ENCODE results near the gene MX1. TPM values are rescaled to one million over a fixed set of nuclear protein-coding genes. Genes with fewer than 3 reads are reported as not detected.

MX1 gene
- total RNA-seq: 10 to 100 TPM; 41.0 to 58.1 TPM
- 10 to 100 TPM; 16.9 to 24.9 TPM for polyA plus RNA-seq
- long read RNA-seq, donor 1, transcript MX1-202 (17 exons, 2,850 nt): major isoform, 42 of 115 reads
- long read RNA-seq, donor 1, partial matches to known transcripts: 29 of 115 reads
- long read RNA-seq, donor 1, other reads (novel, unspliced or antisense): 43 of 115 reads
- long read RNA-seq, donor 2, transcript MX1-202 (17 exons, 2,850 nt): major isoform, 8 of 27 reads
- long read RNA-seq, donor 2, partial matches to known transcripts: 9 of 27 reads
- long read RNA-seq, donor 2, other reads (novel, unspliced or antisense): 10 of 27 reads

- no peaks in the 10 kb centered on the region for H3K4me1 ChIP-seq (ENCODE audit: control insufficient read depth in 1 of 2, insufficient read depth in 2 of 2, low read length in 2 of 2)
- ATAC-seq (ENCODE audit: low FRiP score) (peak; percentile 93), DNase-seq (peak; percentile 83 to 95)
- WGBS, 2 donors: 2% methylated on average over 62 to 65 of the region's 65 CpGs
- intact Hi-C loops (cut with DNase I): loop anchor here in 1 of 2 donors (10.0 kb wide), 1 partner anchor 301 kb away; no protein-coding TSS in a partner anchor
- H3K9me3 ChIP-seq (ENCODE audit: control insufficient read depth, low read length): no peaks in the 10 kb centered on the region
- H3K4me3 ChIP-seq (ENCODE audit: low read length in 2 of 2): peak within 1 kb of the TSS; percentile 46 to 60
- no peaks in the 10 kb centered on the region for H3K27me3 ChIP-seq (ENCODE audit: control insufficient read depth in 1 of 2, insufficient read depth in 2 of 2, low read length in 1 of 2)
- H3K36me3 ChIP-seq (ENCODE audit: control insufficient read depth in 1 of 2, insufficient read depth in 2 of 2, low read length in 1 of 2): no peaks in the 10 kb centered on the region
- no peak within 1 kb of the TSS for H3K27ac ChIP-seq (ENCODE audit: low read depth in 1 of 2, low read length in 2 of 2)
These were observed at the start of gene MX1 for GRCh38 chr21:41425954-41426675. Gene MX1, plus strand, starts transcription at chr21:41426239. Its CDS starts 5,832 bp downstream, at chr21:41432071.

- no peaks in the 10 kb centered on the region for H3K9me3 ChIP-seq (ENCODE audit: control insufficient read depth, low read length)
- no peak overlapping the region for H3K4me3 ChIP-seq (ENCODE audit: low read length in 2 of 2)
- no peak overlapping the region for H3K27ac ChIP-seq (ENCODE audit: low read depth in 1 of 2, low read length in 2 of 2)
- no peaks in the 10 kb centered on the region for H3K27me3 ChIP-seq (ENCODE audit: control insufficient read depth in 1 of 2, insufficient read depth in 2 of 2, low read length in 1 of 2)
- ATAC-seq (ENCODE audit: low FRiP score) (no peak), DNase-seq (peak in 1 of 2 donors; percentile 73)
- no peaks in the 10 kb centered on the region for H3K36me3 ChIP-seq (ENCODE audit: control insufficient read depth in 1 of 2, insufficient read depth in 2 of 2, low read length in 1 of 2)
- intact Hi-C loops (cut with DNase I): no loop called here
- WGBS, 2 donors: 89 to 92% methylated on average over 16 of the region's 16 CpGs
- H3K4me1 ChIP-seq (ENCODE audit: control insufficient read depth in 1 of 2, insufficient read depth in 2 of 2, low read length in 2 of 2): no peaks in the 10 kb centered on the region
These were observed 48.3 kb upstream of the MX1 start for GRCh38 chr21:41377715-41378114.

GRCh38 chr21:41378849-41379248 is 47.2 kb upstream of the MX1 start:
- Histone ChIP-seq H3K4me3 (ENCODE audit: low read length in 2 of 2) (no peak overlapping the region), H3K4me1 (ENCODE audit: control insufficient read depth in 1 of 2, insufficient read depth in 2 of 2, low read length in 2 of 2) (no peaks in the 10 kb centered on the region), H3K9me3 (ENCODE audit: control insufficient read depth, low read length) (no peaks in the 10 kb centered on the region), H3K36me3 (ENCODE audit: control insufficient read depth in 1 of 2, insufficient read depth in 2 of 2, low read length in 1 of 2) (no peaks in the 10 kb centered on the region), H3K27ac (ENCODE audit: low read depth in 1 of 2, low read length in 2 of 2) (no peak overlapping the region), H3K27me3 (ENCODE audit: control insufficient read depth in 1 of 2, insufficient read depth in 2 of 2, low read length in 1 of 2) (no peaks in the 10 kb centered on the region)
- peak in 1 of 2 donors; percentile 55 for DNase-seq
- WGBS, 2 donors: 81 to 88% methylated on average over 8 of the region's 8 CpGs
- ATAC-seq (ENCODE audit: low FRiP score): peak; percentile 6
- intact Hi-C loops (cut with DNase I): no loop called here

- no peaks in the 10 kb centered on the region for H3K4me1 ChIP-seq (ENCODE audit: control insufficient read depth in 1 of 2, insufficient read depth in 2 of 2, low read length in 2 of 2)
- no peak overlapping the region for H3K27ac ChIP-seq (ENCODE audit: low read depth in 1 of 2, low read length in 2 of 2)
- intact Hi-C loops (cut with DNase I): no loop called here
- no peaks in the 10 kb centered on the region for H3K36me3 ChIP-seq (ENCODE audit: control insufficient read depth in 1 of 2, insufficient read depth in 2 of 2, low read length in 1 of 2)
- no peak overlapping the region for H3K4me3 ChIP-seq (ENCODE audit: low read length in 2 of 2)
- 89 to 94% methylated on average over 9 to 12 of the region's 12 CpGs for WGBS, 2 donors
- DNase-seq (no peak), ATAC-seq (ENCODE audit: low FRiP score) (no peak)
- H3K9me3 ChIP-seq (ENCODE audit: control insufficient read depth, low read length): no peaks in the 10 kb centered on the region
- H3K27me3 ChIP-seq (ENCODE audit: control insufficient read depth in 1 of 2, insufficient read depth in 2 of 2, low read length in 1 of 2): no peaks in the 10 kb centered on the region
These were observed 46.1 kb upstream of the MX1 start for GRCh38 chr21:41379901-41380300.

- H3K27ac ChIP-seq (ENCODE audit: low read depth in 1 of 2, low read length in 2 of 2): no peak overlapping the region
- intact Hi-C loops (cut with DNase I): no loop called here
- H3K4me3 ChIP-seq (ENCODE audit: low read length in 2 of 2): no peak overlapping the region
- DNase-seq: no peak
- no peaks in the 10 kb centered on the region for H3K27me3 ChIP-seq (ENCODE audit: control insufficient read depth in 1 of 2, insufficient read depth in 2 of 2, low read length in 1 of 2)
- no peaks in the 10 kb centered on the region for H3K9me3 ChIP-seq (ENCODE audit: control insufficient read depth, low read length)
- no peaks in the 10 kb centered on the region for H3K4me1 ChIP-seq (ENCODE audit: control insufficient read depth in 1 of 2, insufficient read depth in 2 of 2, low read length in 2 of 2)
- no peaks in the 10 kb centered on the region for H3K36me3 ChIP-seq (ENCODE audit: control insufficient read depth in 1 of 2, insufficient read depth in 2 of 2, low read length in 1 of 2)
- ATAC-seq (ENCODE audit: low FRiP score): no peak
These were observed 44.3 kb upstream of the MX1 start for GRCh38 chr21:41381731-41382130.

- no peaks in the 10 kb centered on the region for H3K9me3 ChIP-seq (ENCODE audit: control insufficient read depth, low read length)
- no peak overlapping the region for H3K4me3 ChIP-seq (ENCODE audit: low read length in 2 of 2)
- DNase-seq: no peak
- no peaks in the 10 kb centered on the region for H3K4me1 ChIP-seq (ENCODE audit: control insufficient read depth in 1 of 2, insufficient read depth in 2 of 2, low read length in 2 of 2)
- H3K36me3 ChIP-seq (ENCODE audit: control insufficient read depth in 1 of 2, insufficient read depth in 2 of 2, low read length in 1 of 2): no peaks in the 10 kb centered on the region
- H3K27me3 ChIP-seq (ENCODE audit: control insufficient read depth in 1 of 2, insufficient read depth in 2 of 2, low read length in 1 of 2): no peaks in the 10 kb centered on the region
- intact Hi-C loops (cut with DNase I): no loop called here
- peak; percentile 69 for ATAC-seq (ENCODE audit: low FRiP score)
- H3K27ac ChIP-seq (ENCODE audit: low read depth in 1 of 2, low read length in 2 of 2): no peak overlapping the region
- 79 to 86% methylated on average over 14 of the region's 14 CpGs for WGBS, 2 donors
These were observed 38.8 kb upstream of the MX1 start for GRCh38 chr21:41387042-41387819.

- Histone ChIP-seq H3K4me1 (ENCODE audit: control insufficient read depth in 1 of 2, insufficient read depth in 2 of 2, low read length in 2 of 2) (no peaks in the 10 kb centered on the region), H3K4me3 (ENCODE audit: low read length in 2 of 2) (no peak overlapping the region), H3K27me3 (ENCODE audit: control insufficient read depth in 1 of 2, insufficient read depth in 2 of 2, low read length in 1 of 2) (no peaks in the 10 kb centered on the region), H3K27ac (ENCODE audit: low read depth in 1 of 2, low read length in 2 of 2) (no peak overlapping the region), H3K36me3 (ENCODE audit: control insufficient read depth in 1 of 2, insufficient read depth in 2 of 2, low read length in 1 of 2) (no peaks in the 10 kb centered on the region), H3K9me3 (ENCODE audit: control insufficient read depth, low read length) (no peaks in the 10 kb centered on the region)
- 78 to 83% methylated on average over 8 of the region's 8 CpGs for WGBS, 2 donors
- intact Hi-C loops (cut with DNase I): no loop called here
- no peak for DNase-seq
- ATAC-seq (ENCODE audit: low FRiP score): peak; percentile 42
These were observed 38.2 kb upstream of the MX1 start for GRCh38 chr21:41387824-41388223.

- intact Hi-C loops (cut with DNase I): no loop called here
- H3K4me1 ChIP-seq (ENCODE audit: control insufficient read depth in 1 of 2, insufficient read depth in 2 of 2, low read length in 2 of 2): no peaks in the 10 kb centered on the region
- H3K27ac ChIP-seq (ENCODE audit: low read depth in 1 of 2, low read length in 2 of 2): no peak overlapping the region
- no peaks in the 10 kb centered on the region for H3K9me3 ChIP-seq (ENCODE audit: control insufficient read depth, low read length)
- no peak overlapping the region for H3K4me3 ChIP-seq (ENCODE audit: low read length in 2 of 2)
- WGBS, 2 donors: 94 to 97% methylated on average over 14 of the region's 14 CpGs
- ATAC-seq (ENCODE audit: low FRiP score): no peak
- DNase-seq: no peak
- no peaks in the 10 kb centered on the region for H3K36me3 ChIP-seq (ENCODE audit: control insufficient read depth in 1 of 2, insufficient read depth in 2 of 2, low read length in 1 of 2)
- no peaks in the 10 kb centered on the region for H3K27me3 ChIP-seq (ENCODE audit: control insufficient read depth in 1 of 2, insufficient read depth in 2 of 2, low read length in 1 of 2)
These were observed 37.8 kb upstream of the MX1 start for GRCh38 chr21:41388259-41388658.

All from aorta (tissue), 5 donors.